NCI-H748 (cell line): Measurements from ENCODE around the gene PDE8A.

Experiments used
- DNase-seq: peaks from one replicate; lab custom pipeline; 2025; ENCODE audit not compliant: unreplicated experiment; lab: John Stamatoyannopoulos, UW

PDE8A gene, protein sequence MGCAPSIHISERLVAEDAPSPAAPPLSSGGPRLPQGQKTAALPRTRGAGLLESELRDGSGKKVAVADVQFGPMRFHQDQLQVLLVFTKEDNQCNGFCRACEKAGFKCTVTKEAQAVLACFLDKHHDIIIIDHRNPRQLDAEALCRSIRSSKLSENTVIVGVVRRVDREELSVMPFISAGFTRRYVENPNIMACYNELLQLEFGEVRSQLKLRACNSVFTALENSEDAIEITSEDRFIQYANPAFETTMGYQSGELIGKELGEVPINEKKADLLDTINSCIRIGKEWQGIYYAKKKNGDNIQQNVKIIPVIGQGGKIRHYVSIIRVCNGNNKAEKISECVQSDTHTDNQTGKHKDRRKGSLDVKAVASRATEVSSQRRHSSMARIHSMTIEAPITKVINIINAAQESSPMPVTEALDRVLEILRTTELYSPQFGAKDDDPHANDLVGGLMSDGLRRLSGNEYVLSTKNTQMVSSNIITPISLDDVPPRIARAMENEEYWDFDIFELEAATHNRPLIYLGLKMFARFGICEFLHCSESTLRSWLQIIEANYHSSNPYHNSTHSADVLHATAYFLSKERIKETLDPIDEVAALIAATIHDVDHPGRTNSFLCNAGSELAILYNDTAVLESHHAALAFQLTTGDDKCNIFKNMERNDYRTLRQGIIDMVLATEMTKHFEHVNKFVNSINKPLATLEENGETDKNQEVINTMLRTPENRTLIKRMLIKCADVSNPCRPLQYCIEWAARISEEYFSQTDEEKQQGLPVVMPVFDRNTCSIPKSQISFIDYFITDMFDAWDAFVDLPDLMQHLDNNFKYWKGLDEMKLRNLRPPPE

DNA sequence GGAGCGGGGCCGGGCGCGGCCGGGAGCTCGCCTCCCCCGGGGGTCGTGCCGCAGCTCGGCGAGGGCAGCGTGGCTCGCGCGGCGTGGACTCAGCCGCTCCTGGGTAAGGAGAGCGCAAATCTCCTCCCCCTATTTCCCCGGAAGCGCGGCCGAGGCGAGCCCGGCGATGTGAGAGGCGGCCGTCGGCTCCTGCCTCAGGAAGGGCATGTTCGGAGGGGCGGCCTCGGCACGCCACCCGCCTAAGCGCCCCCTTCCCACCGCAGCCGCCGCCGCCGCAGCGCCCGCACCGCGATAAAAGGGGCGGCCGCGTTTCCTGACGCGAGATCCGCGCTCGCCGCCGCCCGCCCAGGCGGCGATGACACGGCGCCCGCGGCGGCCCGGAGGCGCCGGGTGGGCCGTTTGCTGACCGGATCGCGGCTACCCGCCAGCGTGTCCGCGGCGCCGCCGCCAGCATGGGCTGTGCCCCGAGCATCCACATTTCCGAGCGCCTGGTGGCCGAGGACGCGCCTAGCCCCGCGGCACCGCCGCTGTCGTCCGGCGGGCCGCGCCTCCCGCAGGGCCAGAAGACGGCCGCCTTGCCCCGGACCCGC is at the start of gene PDE8A:
PDE8A (plus strand) TSS at position 146 of the 590 bp plus-strand sequence; CDS start at position 453, 307 bp downstream.
- DNase-seq, result peak; percentile 47

DNA sequence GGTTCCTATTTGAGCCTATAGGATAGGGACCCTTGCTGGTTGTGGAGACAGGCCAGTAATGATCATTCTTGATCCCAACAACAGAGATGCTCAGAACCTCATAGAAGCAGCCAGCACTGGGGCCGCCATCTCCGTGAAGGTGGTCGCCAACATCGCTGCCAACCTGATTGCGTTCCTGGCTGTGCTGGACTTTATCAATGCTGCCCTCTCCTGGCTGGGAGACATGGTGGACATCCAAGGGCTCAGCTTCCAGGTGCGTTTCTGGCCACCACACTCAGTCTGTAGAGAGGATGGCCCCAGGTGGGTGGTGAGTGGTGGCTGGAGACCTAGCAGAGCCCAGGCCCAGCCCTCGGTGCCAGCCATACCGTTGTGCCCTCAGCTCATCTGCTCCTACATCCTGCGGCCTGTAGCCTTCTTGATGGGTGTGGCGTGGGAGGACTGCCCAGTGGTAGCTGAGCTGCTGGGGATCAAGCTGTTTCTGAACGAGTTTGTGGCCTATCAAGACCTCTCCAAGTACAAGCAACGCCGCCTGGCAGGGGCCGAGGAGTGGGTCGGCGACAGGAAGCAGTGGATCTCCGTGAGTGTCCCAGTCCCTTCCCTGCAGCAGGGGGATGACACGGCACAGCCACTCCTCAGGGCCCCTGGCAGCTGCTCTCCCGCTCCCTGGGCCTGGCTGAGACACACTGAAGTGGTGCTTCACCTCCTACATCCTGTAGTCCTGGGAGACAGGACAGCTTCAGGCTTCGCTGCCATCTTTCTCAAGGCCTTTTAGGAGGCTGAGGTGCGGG is 46.5 kb upstream of the PDE8A start:
- DNase-seq, result no peak

DNA sequence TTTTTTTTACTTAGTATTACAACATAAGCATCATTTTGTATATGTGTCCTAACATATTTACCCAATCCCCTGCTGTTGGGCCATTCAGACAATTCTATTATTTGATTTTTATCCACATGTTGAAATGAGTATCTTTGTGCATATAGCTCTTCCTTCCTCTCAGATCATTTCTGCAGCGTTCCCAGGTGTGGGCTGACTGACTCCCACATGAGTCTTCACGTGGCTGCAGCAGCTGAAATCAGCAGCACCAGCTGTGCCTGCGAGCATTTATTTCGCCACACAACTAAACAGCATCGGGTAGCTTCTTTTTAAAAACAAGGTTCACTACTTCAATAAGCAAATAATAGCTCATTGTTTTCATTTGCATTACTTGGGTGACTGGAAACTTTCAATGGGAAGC is 44.5 kb upstream of the PDE8A start:
- peak; percentile 1 for DNase-seq

DNA sequence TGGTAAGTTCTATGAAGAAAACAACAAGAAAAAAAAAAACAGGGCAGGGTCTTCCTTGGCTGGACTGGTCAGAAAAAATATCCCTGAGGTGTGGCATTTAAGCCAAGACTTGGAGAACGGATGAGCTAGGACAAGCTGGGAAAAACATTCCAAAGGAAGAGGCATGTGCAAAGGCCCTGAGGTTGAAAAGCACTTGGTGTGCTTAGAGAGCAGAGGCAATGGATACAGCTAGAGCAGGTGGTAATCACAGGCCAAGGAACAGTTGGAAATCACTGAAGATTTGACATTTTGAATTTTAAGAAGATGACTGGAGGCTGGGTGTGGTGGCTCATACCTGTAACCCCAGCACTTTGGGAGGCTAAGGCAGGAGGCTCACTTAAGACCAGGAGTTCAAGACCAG is 42.9 kb upstream of the PDE8A start:
- no peak for DNase-seq

DNA sequence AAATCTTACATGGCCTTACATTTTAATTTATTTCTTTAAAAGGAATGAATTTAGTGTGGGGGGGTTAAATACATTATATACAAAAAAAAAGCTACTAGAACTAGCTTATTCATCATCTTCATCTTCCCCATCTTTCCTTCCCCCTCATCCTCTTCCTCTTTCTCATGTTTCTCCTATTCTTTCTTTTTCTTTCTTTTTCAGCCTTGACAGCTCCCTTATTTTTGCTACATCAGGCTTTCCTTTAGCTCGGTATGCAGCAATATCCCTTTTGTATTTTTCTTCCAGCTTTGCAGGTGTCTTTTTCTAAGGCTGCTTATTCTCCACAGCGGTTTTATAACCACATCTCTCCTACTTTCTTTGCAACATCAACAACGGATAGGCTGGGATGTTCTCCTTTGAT is 41.3 kb upstream of the PDE8A start:
- DNase-seq, result no peak

DNA sequence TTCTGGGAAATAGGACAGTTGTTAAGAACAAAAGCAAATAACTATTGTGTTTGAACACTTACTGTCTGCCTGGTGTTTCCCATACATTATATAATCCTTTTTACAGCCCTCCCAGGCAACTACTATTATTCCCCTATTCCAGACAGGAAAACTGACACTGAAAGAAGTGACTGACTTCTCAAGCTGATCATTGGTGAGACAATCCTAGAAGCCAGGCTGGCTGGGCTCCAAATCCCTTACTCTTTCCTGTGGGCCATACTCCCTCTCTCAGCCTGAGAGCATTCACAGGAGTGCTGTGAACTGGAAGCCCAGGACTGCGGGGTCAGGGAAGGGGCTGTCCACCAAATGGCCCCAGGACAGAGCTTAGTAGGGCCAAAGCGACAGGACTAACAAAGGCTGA is 39.2 kb upstream of the PDE8A start:
- no peak for DNase-seq

DNA sequence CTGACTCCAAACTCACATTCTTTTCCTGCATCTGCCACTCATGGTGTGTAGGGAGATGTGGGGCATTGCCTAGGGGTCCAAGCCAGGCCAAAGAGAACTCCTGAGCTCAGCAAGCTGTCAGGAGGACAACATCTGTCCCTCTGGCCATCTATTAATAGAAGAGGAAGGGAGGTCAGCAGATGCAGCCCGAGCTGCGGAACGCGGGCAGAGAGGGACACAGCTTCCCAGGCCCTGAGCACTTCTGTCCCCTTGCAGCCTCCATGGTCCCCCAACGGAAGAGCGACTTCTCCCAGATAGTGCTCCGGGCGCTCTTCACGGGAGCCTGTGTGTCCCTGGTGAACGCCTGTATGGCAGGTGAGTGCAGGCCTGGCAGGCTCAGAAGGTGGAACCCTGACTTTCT is 37.3 kb upstream of the PDE8A start:
- no peak for DNase-seq

DNA sequence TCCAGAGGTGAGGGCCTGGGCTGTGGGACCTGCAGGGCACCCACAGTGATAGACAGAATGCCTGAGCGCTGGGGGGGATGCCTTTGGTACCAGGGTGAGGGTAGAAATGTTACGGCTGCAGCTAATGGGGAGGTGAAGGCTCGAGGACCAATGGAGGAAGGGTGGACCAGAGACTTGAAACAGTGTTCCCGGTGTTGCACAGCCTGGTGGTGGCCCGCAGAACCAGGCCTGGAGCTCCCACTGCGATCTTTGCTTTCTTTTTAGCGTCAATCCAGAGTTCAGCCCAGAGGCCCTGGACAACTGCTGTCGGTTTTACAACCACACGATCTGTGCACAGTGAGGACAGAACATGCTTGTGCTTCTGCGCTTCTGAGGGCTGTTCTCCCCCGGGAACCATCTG is 36.8 kb upstream of the PDE8A start:
- DNase-seq, result no peak

DNA sequence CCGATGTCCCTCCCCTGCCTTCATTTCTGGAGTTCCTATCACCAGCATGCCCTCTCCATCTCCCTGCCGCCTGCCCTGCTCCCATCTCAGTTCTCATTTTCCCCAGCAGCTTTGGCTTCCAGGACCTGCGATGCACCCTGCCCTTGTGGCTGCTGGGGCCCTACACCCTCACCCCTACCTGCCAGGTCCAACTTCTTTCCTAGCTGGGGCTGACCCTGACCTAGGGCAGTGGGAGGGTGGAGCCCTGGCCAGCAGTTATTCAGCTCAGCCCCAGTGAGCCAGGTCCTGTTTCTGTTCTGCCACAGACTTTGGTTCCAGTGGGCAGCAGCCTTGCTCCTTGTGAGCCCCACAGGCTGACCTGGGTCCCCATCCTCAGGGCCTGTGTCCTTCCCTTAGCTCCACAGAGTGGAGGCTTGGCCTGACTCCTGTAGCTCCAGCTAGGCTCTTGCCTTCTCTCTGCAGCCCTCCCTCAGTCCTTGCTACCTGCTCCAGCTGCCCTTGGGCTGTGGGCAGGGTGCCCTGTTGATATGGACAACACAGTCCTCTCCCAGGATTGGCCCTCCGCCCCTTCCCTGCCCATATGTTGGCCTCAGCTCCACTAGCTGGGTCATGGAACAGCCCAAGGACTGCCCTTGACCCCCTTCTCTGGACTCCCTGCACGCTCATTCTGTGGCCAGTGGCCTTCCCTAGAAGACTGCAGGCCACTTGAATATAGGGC is 34.7 kb upstream of the PDE8A start:
- no peak for DNase-seq

DNA sequence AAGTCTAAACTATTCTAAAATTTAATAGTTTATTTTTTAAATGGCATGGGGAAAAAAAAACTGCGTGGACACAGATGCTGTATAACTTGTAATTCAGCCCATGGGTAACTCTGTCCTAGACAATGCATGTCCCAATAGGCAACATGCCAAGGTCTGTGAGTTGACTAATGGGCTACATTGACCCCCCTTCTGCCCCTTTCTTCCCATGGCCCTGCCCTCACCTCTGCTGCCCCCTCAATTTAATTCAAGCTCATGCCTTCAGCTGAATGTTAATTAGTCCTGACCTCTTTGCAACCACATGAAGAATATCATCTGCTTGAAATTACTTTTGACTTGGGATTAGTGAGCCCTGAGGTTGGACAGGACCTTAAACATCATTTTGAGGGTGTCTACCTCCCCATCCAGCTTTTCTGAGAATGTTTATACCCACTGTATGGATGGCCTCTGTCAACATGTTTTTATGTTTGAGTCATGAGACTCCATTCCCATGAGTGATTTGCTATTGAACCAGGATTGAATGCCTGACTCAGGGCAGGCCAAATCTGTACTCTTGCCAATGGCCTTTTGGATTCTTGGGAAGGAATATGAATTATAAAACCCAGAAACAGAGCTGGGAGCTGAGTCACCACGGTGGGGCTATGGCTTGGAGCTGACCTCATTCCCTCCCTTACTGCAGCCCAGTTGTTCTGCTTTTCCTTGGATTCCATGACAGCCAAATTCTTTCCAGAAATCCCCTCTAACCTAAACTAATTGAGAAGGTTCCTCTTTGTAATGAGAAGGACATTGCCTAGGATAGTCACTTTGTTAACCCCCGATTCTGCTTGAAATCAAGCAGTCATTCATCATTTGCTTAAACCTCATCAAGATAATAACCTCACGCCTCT is 33.5 kb upstream of the PDE8A start:
- no peak for DNase-seq

DNA sequence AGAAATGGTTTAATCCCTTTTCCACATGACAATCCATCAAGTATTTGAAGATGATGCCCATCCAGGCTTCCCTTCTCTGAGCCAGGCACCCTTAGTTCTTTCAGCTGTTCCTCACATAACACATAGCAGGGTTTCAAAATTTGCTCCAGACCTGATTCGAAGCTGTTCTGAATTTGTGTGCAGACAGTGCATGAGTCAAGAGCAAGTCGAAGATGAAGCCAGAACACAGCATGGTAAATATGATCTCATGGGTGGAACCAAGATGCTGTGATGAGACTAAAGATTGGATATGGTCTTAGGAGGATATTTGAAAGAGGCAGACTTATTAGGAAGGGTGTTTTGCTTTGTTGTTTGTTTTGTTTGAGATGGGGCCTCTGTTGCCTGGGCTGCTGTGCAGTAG is 32.6 kb upstream of the PDE8A start:
- no peak for DNase-seq

DNA sequence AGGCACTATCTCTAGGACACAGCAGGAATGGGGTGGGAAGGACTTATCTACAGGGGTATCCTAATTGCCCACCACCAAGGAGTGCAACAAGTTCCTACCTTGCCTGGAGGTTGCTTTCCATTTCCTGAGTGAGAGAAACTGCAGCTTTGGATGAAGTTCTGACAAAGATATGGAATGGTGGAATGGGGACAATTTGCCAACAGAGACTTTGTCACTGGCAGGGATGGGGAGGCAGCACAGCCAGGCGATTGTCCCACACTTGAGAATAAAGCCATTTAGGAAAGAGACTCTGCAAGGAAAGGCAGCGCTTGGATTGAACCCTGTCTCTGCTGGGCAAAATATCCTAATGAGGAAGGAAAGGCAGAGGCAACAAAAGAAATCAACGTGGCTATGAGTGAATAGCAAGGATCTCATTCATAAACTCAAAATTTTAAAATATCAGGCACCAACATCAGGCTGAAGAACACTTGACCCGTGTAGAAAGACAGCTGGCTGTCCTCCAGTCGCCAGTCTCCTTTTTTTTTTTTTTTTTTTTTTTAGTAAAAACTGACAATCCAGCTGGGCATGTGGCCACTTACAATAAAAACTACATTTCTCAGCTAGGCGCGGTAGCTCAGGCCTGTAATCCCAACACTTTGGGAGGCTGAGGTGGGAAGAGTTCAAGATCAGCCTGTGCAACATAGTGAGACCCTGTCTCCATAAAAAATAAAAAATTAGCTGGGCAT is 31.6 kb upstream of the PDE8A start:
- no peak for DNase-seq

DNA sequence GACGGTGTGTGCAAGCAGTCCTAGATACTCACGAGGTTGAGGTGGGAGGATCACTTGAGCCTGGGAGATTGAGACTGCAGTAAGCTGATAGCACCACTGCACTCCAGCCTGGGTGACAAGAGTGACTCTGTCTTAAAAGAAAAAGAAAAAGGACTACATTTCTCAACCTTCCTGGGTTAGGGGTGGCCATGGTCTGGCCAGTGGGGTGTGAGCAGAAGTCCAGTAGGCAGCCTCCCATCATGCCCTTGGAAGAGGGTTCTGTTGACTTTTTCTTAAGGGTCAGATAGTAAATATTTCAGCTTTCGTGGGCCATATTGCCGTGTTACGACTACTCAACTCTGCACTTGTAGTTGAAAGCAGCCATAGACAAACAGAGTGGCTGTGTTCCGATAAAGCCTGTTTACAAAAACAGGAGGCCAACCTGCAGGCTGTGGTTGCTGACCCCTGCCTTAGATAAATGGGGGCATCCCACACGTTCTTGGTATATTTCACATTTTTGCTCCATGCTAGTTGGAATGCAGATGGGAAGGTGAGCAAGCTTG is 31.0 kb upstream of the PDE8A start:
- no peak for DNase-seq

DNA sequence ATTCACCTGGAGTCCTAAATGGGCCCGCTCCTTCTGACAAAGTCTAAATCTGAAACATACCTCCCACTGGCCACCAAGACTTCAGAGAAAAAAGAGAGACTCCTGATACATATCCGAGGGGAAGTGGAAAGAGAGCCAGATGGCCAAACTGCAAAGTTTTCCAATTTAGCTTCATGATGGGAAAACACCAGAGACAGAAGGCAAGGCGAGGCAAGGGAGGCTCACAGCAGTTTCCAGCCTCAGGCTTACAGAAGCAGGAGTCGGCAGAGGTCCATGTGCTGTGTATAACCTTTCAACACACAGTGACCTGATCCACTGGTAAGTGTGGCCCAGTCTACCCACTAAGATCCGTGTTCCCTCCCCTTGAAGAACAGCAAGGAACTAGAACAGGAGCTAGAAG is 29.9 kb upstream of the PDE8A start:
- DNase-seq, result no peak

DNA sequence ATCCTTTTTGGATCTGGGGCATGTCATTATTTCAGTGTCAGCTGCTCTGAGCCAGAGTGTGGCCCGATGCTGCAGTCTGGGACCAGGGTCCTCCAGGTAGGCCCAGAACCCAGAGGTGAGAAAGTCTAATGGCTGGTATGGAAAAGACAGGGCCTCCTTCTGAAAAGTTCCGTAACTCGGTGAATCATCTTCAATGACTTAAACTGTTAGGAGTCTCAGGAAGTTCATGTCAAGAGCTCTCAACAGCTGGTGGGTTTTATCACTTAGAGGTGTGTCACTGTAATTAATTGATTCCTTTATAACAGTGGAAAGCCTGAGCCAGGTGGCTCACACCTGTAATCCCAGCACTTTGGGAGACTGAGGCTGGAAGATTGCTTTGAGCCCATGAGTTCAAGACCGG is 28.5 kb upstream of the PDE8A start:
- DNase-seq, result no peak

DNA sequence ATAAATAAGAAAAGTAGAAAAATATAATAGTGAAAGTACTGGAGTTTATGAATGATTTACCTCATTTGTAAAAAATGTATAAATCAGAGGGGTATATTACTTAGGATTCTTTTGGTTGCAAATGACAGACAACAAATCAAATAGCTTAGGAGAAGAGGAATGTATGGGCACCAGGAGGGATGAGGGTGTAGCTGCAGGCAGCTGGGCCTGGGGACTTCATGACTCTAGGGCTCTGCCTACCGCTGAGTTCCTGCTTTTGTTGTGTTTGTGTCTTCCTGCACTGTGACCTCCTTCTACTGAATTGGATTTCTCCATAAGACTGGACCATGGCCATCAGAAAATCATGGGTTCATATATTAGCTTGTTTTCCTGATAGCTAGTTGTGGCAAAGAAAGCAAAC is 27.9 kb upstream of the PDE8A start:
- no peak for DNase-seq

DNA sequence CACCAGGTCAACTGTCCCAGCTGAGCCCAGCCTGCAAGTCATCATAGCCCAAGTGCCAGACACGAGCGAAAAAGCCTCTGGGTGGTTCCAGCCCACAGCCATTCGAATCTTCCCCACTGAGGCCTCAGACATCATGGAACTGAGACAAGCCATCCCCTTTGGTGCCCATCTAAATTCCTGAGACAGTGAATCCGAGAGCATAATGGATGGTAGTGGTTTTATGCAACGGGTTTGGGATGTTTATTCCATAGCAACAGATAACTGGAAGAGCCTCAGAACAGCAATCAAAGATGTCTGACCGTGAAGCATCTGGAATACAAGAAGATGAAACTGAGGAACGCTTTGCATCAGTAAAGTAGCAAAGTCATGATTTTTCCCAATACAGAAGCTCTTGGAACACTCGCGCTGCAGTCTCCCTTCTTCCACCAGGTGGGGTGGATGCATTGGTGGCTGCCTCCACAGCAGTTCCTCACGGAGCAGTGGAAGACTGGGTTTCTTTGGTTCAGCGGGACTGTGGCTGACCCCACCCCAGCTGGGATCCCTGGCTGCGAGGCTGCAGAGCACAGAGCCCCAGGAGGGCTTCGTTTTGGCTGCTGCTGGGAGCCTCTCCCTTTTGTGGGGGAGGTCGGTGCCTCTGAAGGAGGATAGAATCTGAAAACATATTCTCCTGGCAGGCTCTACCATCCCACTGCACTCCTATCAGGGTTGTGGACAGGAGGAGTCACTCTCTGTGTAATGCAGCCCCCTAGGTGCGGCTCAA is 26.4 kb upstream of the PDE8A start:
- peak; percentile 53 for DNase-seq

DNA sequence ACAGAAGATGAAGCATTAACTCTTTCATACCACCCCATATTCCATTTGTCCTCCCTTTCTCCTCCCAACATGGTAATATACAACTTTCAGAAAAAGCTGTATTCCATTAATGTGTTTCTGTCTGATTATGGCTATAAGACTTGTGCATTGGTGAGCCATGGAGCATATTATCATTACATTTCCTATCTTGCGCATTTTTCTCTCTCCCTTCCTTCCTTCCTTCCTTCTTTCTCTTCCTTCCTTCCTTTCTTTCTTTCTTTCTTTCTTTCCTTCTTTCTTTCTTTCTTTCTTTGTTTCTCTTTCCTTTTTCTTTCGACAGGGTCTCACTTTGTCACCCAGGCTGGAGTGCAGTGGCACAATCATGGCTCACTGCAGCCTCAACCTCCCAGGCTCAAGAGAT is 25.5 kb upstream of the PDE8A start:
- DNase-seq, result no peak
